ENCODE data around the gene DEFB112. TPM values are rescaled to one million over a fixed set of nuclear protein-coding genes. Genes with fewer than 3 reads are reported as not detected.

Gene DEFB112
- polyA plus RNA-seq, 1 donor (not counting 4 experiments of a cell fraction or from before 2014, with no cell fraction given), result not detected

- no peaks in the 10 kb centered on the region for H3K27me3 ChIP-seq (ENCODE audit: control insufficient read depth, extremely low read depth, insufficient read depth, low read length)
- H3K36me3 ChIP-seq (ENCODE audit: control insufficient read depth in 2 of 2, extremely low read depth in 1 of 2, insufficient read depth in 2 of 2, low read length in 2 of 2), result no peaks in the 10 kb centered on the region
- H3K4me3 ChIP-seq (ENCODE audit: control insufficient read depth in 2 of 3, extremely low read depth in 1 of 3, insufficient read depth in 2 of 3, low read depth in 1 of 3, low read length in 3 of 3), result no peak overlapping the region
- DNase-seq (ENCODE audit: low read depth, low spot score), result no peak
- no peak overlapping the region for H3K27ac ChIP-seq (ENCODE audit: control insufficient read depth, insufficient read depth, low read length)
- peak; percentile 20 for FAIRE-seq
- H4K20me1 ChIP-seq (ENCODE audit: control insufficient read depth, extremely low read depth, insufficient read depth, low read length), result no peaks in the 10 kb centered on the region
- H3K4me2 ChIP-seq (ENCODE audit: control insufficient read depth, extremely low read depth, insufficient read depth, low read depth, low read length), result no peak overlapping the region
- no peaks in the 10 kb centered on the region for H3K9me1 ChIP-seq (ENCODE audit: control insufficient read depth, extremely low read depth, insufficient read depth, low read length)
- TF ChIP-seq CTCF (optimal IDR thresholded peaks at IDR 0.05 in 1 of 3, IDR thresholded peaks at IDR 0.05 in 1 of 3, conservative IDR thresholded peaks at IDR 0.05 in 1 of 3; ENCODE audit: extremely low read depth in 1 of 3, insufficient read depth in 2 of 3, low read length in 3 of 3) (no peak), EZH2 (IDR thresholded peaks at IDR 0.05; ENCODE audit: low read length) (no peak)
- H3K4me1 ChIP-seq (ENCODE audit: control insufficient read depth, extremely low read depth, insufficient read depth, low read length), result no peaks in the 10 kb centered on the region
- no peak overlapping the region for H3K9ac ChIP-seq (ENCODE audit: control insufficient read depth, extremely low read depth, insufficient read depth, low read length)
- no peaks in the 10 kb centered on the region for H3K79me2 ChIP-seq (ENCODE audit: control insufficient read depth, insufficient read depth, low read length)
- no peaks in the 10 kb centered on the region for H3K9me3 ChIP-seq (ENCODE audit: control insufficient read depth, low read depth, low read length)
- H2AFZ ChIP-seq (ENCODE audit: control insufficient read depth, low read length), result no peak overlapping the region
- dilution Hi-C loops (cut with MboI; ENCODE audit: extremely low pct_ligation_motif_present, low sequenced_read_pairs), result no loop called here
These were observed 48.4 kb upstream of the DEFB112 start for GRCh38 chr6:50097966-50098640.

- H3K36me3 ChIP-seq (ENCODE audit: control insufficient read depth in 2 of 2, extremely low read depth in 1 of 2, insufficient read depth in 2 of 2, low read length in 2 of 2), result no peaks in the 10 kb centered on the region
- DNase-seq (ENCODE audit: low read depth, low spot score), result no peak
- H3K4me2 ChIP-seq (ENCODE audit: control insufficient read depth, extremely low read depth, insufficient read depth, low read depth, low read length), result no peak overlapping the region
- dilution Hi-C loops (cut with MboI; ENCODE audit: extremely low pct_ligation_motif_present, low sequenced_read_pairs), result no loop called here
- H2AFZ ChIP-seq (ENCODE audit: control insufficient read depth, low read length), result no peak overlapping the region
- H3K9me1 ChIP-seq (ENCODE audit: control insufficient read depth, extremely low read depth, insufficient read depth, low read length), result no peaks in the 10 kb centered on the region
- no peak overlapping the region for H3K9ac ChIP-seq (ENCODE audit: control insufficient read depth, extremely low read depth, insufficient read depth, low read length)
- no peak for TF ChIP-seq EZH2 (IDR thresholded peaks at IDR 0.05; ENCODE audit: low read length)
- no peak for TF ChIP-seq CTCF (optimal IDR thresholded peaks at IDR 0.05 in 1 of 3, IDR thresholded peaks at IDR 0.05 in 1 of 3, conservative IDR thresholded peaks at IDR 0.05 in 1 of 3; ENCODE audit: extremely low read depth in 1 of 3, insufficient read depth in 2 of 3, low read length in 3 of 3)
- no peaks in the 10 kb centered on the region for H3K4me1 ChIP-seq (ENCODE audit: control insufficient read depth, extremely low read depth, insufficient read depth, low read length)
- no peak overlapping the region for H3K27ac ChIP-seq (ENCODE audit: control insufficient read depth, insufficient read depth, low read length)
- no peak overlapping the region for H3K4me3 ChIP-seq (ENCODE audit: control insufficient read depth in 2 of 3, extremely low read depth in 1 of 3, insufficient read depth in 2 of 3, low read depth in 1 of 3, low read length in 3 of 3)
- H4K20me1 ChIP-seq (ENCODE audit: control insufficient read depth, extremely low read depth, insufficient read depth, low read length), result no peaks in the 10 kb centered on the region
- FAIRE-seq, result no peak
- no peaks in the 10 kb centered on the region for H3K27me3 ChIP-seq (ENCODE audit: control insufficient read depth, extremely low read depth, insufficient read depth, low read length)
- no peaks in the 10 kb centered on the region for H3K9me3 ChIP-seq (ENCODE audit: control insufficient read depth, low read depth, low read length)
- no peaks in the 10 kb centered on the region for H3K79me2 ChIP-seq (ENCODE audit: control insufficient read depth, insufficient read depth, low read length)
These were observed 46.6 kb upstream of the DEFB112 start for GRCh38 chr6:50096296-50096695.

All from keratinocyte (primary cell).